Peyer's patch (tissue), 4 donors: ENCODE measurements around the gene PDGFC. TPM values are rescaled to one million over a fixed set of nuclear protein-coding genes. Genes with fewer than 3 reads are reported as not detected.

Source experiments
- DNase-seq, 3 donors: peaks; one replicate each; pipeline ENCODE4 v3.0.0-alpha.2; 2017 to 2019
- H3K27ac ChIP-seq, 4 donors: fragments of 200-600 bp; sonication (generic); one replicate each; pipeline ENCODE4 v1.5.1; 2016 to 2019
- H3K27me3 ChIP-seq, 2 donors: fragments of 200-600 bp; sonication (generic); one replicate each; pipeline ENCODE4 v1.5.1; 2019
- H3K36me3 ChIP-seq, 3 donors: fragments of 200-600 bp; sonication (generic); one replicate each; pipeline ENCODE4 v1.5.1; 2016 to 2019
- H3K4me1 ChIP-seq, 4 donors: fragments of 200-600 bp; sonication (generic); one replicate each; pipeline ENCODE4 v1.5.1; 2016 to 2019
- H3K4me3 ChIP-seq, 4 donors: fragments of 200-600 bp; sonication (generic); 1 replicate in 3 of 4; 2 replicates in 1 of 4; pipeline ENCODE4 v1.5.1; 2016 to 2019; ENCODE audit warnings: mild to moderate bottlenecking in 1 of 4
- H3K9me3 ChIP-seq, 4 donors: fragments of 200-600 bp; sonication (generic); one replicate each; pipeline ENCODE4 v1.5.1; 2016 to 2019; ENCODE audit warnings: mild to moderate bottlenecking in 1 of 4
- POLR2A ChIP-seq, 2 donors: fragments of 450-650 bp; IDR thresholded peaks; one replicate each; pipeline ENCODE4 v1.5.1; 2017; ENCODE audit warnings: antibody characterized with exemption in 2 of 2, mild to moderate bottlenecking in 2 of 2, moderate library complexity in 2 of 2
- total RNA-seq, 4 donors: library from RNA; depleted of rRNA; stranded (reverse); fragments of >200 nt; gene quantifications; one replicate each; pipeline ENCODE4 v1.1.0, GENCODE V29; 2016
- TF ChIP-seq, protein P1 (sequence below), 6 experiments: fragments of 450-650 bp in 4 of 6; fragments of 200-600 bp in 2 of 6; sonication (generic) in 1 of 6; IDR thresholded peaks; one replicate each; pipeline ENCODE4 v1.5.1; 2017 to 2019; ENCODE audit warnings: antibody characterized with exemption in 6 of 6, mild to moderate bottlenecking in 3 of 6, moderate library complexity in 1 of 6

The PDGFC gene
- total RNA-seq, 4 donors from 2014 or later = 4.4 to 17.3 (median 11.5) TPM

DNA sequence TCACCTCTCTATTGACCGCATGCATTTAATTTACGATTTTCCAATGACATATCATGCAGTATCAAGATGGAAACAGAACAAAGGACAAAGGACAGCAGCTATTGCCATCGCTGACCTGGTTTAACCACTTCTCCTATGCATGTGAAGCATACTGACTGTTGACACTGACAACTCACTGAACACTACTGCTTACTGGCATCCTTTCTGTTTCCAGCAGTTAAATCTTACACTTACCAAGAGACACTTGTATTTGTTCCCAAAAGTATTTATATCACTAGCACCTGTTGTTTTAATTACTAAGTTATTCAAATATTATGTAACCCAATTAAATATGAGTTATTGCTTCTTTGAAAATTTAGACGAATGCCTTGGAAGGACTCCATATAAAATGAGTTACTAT, 176.7 kb downstream of the PDGFC start:
- TF ChIP-seq, protein P1, sequence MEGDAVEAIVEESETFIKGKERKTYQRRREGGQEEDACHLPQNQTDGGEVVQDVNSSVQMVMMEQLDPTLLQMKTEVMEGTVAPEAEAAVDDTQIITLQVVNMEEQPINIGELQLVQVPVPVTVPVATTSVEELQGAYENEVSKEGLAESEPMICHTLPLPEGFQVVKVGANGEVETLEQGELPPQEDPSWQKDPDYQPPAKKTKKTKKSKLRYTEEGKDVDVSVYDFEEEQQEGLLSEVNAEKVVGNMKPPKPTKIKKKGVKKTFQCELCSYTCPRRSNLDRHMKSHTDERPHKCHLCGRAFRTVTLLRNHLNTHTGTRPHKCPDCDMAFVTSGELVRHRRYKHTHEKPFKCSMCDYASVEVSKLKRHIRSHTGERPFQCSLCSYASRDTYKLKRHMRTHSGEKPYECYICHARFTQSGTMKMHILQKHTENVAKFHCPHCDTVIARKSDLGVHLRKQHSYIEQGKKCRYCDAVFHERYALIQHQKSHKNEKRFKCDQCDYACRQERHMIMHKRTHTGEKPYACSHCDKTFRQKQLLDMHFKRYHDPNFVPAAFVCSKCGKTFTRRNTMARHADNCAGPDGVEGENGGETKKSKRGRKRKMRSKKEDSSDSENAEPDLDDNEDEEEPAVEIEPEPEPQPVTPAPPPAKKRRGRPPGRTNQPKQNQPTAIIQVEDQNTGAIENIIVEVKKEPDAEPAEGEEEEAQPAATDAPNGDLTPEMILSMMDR (IDR thresholded peaks at IDR 0.05) = no peak
- TF ChIP-seq POLR2A (IDR thresholded peaks at IDR 0.05) = no peak
- H3K4me3 ChIP-seq = no peak overlapping the region
- H3K9me3 ChIP-seq = no peaks in the 10 kb centered on the region
- H3K4me1 ChIP-seq = no peaks in the 10 kb centered on the region
- H3K36me3 ChIP-seq = no peaks in the 10 kb centered on the region
- no peak overlapping the region for H3K27ac ChIP-seq
- DNase-seq = no peak
- H3K27me3 ChIP-seq = no peaks in the 10 kb centered on the region

DNA sequence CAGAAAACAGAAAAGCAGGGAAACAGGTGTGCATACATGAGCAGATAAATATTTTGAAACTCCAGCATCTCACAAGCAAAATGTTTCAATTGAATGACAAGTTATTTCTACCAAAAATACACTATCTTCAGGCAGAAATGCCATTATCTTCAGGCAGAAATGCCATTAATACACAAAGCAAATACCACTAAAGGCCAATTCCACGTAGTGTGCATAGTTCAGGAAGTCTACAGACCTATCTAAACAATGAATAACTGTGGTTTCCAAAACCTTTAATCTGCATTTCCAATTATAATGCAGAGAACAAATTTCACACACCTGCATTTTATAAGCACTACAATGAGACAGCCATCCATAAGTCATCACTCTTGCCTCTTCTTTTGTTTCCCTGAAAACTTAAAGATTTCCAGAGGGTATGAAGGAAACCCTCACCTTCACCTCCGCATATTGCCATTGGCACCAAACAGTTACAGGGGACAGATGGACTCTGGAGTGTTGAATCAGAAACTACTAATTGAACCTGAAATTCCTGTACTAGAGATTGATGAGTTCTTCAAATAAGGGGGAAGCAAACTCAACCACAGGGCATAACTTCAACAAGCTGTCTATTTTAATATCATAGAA, 179.0 kb downstream of the PDGFC start:
- no peaks in the 10 kb centered on the region for H3K36me3 ChIP-seq
- no peaks in the 10 kb centered on the region for H3K4me1 ChIP-seq
- H3K27me3 ChIP-seq = no peaks in the 10 kb centered on the region
- H3K27ac ChIP-seq = no peak overlapping the region
- no peaks in the 10 kb centered on the region for H3K9me3 ChIP-seq
- TF ChIP-seq POLR2A (IDR thresholded peaks at IDR 0.05) = no peak
- TF ChIP-seq, protein P1 (IDR thresholded peaks at IDR 0.05) = no peak
- H3K4me3 ChIP-seq = no peak overlapping the region
- DNase-seq = no peak

DNA sequence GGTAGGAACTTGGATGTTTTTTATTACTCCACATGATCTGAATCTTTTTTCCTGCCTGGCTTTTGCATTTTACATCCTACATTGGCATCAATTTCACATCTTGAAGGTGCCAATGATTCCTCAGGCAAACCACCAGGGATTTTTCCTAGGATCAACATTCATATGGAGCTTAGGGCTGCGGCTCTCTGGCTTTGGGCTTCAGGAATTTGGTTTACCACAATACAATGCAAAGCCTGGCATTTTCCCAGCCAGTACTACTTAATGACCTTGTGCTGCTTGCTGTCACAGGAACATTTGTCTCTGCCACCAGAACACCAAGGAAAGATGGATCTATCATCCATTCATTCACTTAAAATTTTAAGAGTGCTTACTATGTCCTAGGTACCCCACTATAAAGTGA, 180.7 kb downstream of the PDGFC start:
- Histone ChIP-seq H3K27ac (no peak overlapping the region), H3K27me3 (no peaks in the 10 kb centered on the region), H3K4me1 (no peaks in the 10 kb centered on the region), H3K36me3 (no peaks in the 10 kb centered on the region), H3K9me3 (no peaks in the 10 kb centered on the region), H3K4me3 (no peak overlapping the region)
- TF ChIP-seq POLR2A (IDR thresholded peaks at IDR 0.05) = no peak
- TF ChIP-seq, protein P1 (IDR thresholded peaks at IDR 0.05) = no peak
- DNase-seq = no peak

- Histone ChIP-seq H3K4me1 (no peaks in the 10 kb centered on the region), H3K27ac (no peak overlapping the region), H3K27me3 (no peaks in the 10 kb centered on the region), H3K36me3 (no peaks in the 10 kb centered on the region), H3K4me3 (no peak overlapping the region), H3K9me3 (no peaks in the 10 kb centered on the region)
- TF ChIP-seq, protein P1 (IDR thresholded peaks at IDR 0.05) = no peak
- no peak for TF ChIP-seq POLR2A (IDR thresholded peaks at IDR 0.05)
- no peak for DNase-seq
Measured at GRCh38 chr4:156788782-156789181, 182.8 kb downstream of the PDGFC start.

DNA sequence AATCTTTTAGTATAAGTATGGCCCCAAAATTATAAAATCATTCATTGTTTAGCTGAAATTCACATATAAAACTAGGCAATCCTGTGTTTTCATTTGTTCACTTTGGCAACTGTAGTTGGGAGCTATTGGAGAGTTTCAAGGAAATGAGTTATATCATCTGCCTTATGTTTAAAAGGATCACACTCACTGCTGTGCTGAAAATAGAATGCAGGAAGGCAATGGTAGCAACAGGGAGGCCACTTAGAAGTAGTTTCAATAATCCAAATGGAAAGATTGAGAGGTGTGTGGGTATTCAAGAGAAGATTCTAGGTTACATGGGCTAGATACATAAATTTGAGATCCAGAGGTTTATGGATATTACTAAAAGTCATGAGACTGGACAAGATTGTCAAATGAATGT, 184.9 kb downstream of the PDGFC start:
- Histone ChIP-seq H3K4me1 (no peaks in the 10 kb centered on the region), H3K4me3 (no peak overlapping the region), H3K9me3 (no peaks in the 10 kb centered on the region), H3K27ac (no peak overlapping the region), H3K36me3 (no peaks in the 10 kb centered on the region), H3K27me3 (no peaks in the 10 kb centered on the region)
- TF ChIP-seq POLR2A (IDR thresholded peaks at IDR 0.05) = no peak
- TF ChIP-seq, protein P1 (IDR thresholded peaks at IDR 0.05) = no peak
- no peak for DNase-seq

DNA sequence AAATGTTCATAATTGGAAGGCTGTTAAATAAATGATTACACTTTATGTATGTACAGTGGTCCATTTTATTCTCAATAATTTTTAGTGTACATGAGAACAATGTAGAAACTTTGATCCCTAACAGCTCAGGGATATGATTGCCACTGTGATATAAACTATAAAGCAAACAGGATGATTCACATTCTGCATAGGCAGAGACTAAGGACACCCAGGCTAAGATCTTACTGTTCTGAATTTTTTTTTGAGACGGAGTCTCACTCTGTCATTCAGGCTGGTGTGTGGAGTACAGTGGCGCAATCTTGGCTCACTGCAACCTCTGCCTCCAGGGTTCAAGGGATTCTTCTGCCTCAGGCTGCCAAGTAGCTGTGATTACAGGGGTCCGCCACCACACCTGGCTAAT, 186.6 kb downstream of the PDGFC start:
- Histone ChIP-seq H3K4me1 (no peaks in the 10 kb centered on the region), H3K27me3 (no peaks in the 10 kb centered on the region), H3K36me3 (no peaks in the 10 kb centered on the region), H3K4me3 (no peak overlapping the region), H3K9me3 (no peaks in the 10 kb centered on the region), H3K27ac (no peak overlapping the region)
- no peak for TF ChIP-seq POLR2A (IDR thresholded peaks at IDR 0.05)
- TF ChIP-seq, protein P1 (IDR thresholded peaks at IDR 0.05) = no peak
- no peak for DNase-seq
